GM19351 (cell line): Measurements from ENCODE around the gene SLC22A1.

Experiments
- ATAC-seq: cut with Tn5 transposase; IDR thresholded peaks from one replicate; pipeline ENCODE4 v1.9.1; 2021; ENCODE audit warnings: mild to moderate bottlenecking, moderate library complexity; ENCODE audit not compliant: unreplicated experiment

The SLC22A1 gene

DNA sequence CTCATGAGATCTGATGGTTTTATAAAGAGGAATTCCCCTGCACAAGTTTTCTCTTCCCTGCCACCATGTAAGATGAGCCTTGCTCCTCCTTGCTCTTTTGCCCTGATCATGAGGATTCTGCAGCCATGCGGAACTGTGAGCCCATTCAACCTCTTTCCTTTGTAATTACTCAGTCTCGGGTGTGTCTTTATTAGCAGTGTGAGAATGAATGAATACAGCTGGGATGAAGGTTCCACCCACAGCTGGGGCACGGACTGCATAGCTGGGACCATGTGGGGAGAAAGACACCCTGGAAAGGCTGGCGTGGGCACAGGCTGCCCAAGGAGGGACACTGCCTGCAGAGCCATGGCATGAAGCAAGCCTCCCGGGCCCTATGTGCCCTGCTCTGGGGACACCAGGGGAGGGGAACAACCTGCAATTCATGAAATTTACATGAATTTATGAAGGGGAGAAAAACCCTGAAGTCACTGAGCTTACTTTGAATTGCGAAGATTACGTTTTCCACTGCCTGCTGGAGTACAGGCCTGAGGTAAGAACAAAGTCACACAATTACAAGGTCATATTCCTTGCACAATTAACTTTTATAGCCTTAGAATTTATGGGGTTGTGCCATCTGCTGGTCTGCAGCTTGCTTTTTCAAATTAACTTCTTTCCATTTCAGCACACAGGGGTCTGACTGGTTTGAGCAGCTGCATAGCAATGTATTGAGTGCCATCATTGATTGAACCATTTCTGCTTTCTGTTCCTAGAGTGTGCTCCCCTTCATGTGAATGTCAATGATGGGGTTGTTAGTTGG is 46.2 kb downstream of the SLC22A1 start:
- ATAC-seq: no peak

DNA sequence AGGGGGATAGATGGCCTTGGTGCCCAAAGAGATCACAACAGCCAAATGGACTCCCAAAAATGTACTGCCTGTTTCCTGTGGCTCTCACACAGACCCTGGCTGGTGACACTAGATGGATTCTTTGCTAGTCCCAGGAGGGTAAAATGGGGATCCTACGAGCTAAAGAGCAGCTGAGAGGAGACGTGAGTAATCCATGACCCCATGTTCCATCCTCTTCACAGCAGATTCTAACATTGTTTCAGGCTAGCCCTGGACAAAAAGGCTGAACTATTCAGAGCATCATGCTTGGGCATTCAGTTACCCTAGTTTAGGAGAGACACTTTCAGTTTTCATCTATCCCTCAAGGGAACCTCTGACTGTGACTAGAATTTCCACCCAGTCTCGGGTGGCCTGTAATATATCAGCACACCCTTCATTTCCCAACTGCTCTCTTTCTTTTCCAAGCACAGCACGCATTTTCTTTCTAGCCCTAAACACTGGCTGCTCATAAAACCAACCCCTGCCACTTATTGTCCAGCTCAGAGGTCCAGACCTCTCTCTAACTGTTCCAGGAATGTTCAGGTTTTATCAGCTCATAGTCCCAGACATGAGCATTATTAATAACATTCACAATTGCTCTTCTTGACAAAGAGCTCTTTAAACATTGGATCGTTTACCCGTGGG is 48.5 kb downstream of the SLC22A1 start:
- no peak for ATAC-seq

DNA sequence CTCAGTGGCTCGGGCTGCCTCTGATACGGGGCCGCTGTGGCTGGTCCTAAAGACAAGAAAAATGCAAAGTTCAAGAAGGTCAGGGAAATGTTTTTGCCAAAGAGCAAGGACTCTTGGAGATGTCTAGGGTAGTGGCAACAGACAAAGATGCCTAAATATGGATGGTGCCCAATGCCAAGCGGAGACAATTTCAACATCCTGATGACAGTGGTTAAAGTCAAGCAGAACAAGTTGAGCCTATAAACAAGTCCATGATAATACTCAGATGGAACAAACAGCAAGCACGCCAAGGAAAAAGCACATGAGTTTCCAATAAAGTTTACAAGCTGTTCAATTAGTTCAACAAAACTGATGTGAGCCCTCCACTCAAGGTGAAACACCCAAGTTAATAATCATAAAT is 51.1 kb downstream of the SLC22A1 start:
- ATAC-seq: no peak

DNA sequence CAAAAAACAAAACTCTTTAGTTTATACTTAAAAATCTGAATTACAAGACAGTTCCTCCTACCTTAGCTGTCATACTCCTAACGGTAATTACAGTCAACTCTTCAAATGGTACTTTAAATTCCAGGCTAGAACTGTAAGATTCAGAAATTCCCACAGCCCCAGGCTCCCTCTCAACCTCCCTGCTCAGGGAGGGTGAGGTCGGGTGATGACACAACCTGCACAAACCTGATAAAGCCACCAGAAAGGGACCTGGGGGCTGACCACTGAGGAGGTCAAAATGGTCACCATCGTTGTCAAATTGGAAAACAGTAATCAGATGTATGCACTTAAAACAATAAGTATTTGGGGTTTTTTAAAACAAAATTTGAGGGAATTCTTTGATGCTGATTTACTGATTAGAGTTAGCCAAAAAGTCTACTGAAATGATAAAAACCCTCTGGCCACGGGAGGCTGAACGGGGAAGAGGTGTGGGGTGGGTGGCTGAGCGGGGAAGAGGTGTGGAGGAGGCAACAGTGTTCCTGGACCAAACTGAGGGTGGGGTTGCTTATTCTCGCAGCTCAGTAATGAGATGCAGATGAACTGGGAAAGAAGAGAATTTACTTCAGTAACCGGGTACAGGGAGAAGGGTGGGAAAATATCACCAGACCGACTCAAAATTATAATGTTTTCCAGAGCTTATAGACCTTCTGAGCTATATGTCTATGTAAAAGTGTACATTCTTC is 52.4 kb downstream of the SLC22A1 start:
- ATAC-seq: no peak

DNA sequence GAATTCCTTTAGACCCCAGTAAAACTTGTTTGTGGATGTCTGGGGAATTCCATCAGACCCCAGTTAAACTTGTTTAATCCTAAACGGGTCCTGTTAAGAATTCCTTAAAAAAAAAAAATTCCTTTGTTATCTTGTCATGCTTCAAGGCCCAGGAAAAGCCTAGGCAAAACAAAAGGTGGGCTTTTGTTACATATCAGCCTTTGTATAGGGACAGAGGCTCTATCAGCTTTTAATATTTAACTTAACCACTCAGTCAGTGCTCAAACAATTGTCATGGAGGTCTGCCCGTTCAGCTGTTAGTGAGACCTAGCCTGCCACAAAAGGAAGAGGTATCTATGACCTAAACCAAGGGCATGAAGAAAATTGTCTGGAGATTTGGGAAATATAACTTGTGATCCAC is 53.1 kb downstream of the SLC22A1 start:
- ATAC-seq: no peak

DNA sequence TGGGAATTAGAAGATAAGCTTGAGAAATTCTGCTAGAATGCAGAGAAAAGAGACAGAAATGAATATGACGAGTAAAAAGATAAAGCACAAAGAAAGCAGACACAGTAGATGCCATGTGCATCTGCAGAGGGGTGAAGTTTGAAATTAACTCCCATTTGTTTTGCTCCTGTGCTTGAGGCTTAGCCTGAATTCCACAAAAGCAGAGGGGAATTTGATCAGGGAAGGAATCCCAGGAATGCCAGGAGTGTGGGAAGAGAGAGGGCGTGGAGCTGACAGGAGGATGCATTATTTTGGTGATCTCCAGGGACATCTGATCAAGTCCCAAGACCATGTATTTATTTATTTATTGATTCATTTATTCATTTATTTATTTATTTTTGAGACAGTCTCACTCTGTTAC is 55.6 kb downstream of the SLC22A1 start:
- no peak for ATAC-seq

DNA sequence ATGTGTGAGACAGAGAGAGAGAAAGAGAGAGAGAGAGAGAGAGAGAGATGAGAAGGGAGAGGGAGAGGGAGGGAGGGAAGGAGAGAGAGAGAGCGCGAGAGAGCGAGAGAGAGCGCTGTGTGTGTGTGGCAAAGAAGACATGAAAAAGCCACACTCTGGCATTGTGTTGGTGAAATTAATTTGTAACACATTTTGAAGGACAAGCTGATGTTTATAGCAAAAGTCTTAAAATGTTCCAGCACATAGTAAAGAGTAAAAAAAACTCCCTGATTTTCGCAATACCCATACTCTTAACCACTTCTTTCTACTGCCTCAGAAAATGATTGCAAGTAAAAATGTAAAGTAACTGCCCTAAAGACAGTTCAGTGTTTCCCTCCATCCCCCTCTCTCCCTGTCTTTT is 56.7 kb downstream of the SLC22A1 start:
- no peak for ATAC-seq

DNA sequence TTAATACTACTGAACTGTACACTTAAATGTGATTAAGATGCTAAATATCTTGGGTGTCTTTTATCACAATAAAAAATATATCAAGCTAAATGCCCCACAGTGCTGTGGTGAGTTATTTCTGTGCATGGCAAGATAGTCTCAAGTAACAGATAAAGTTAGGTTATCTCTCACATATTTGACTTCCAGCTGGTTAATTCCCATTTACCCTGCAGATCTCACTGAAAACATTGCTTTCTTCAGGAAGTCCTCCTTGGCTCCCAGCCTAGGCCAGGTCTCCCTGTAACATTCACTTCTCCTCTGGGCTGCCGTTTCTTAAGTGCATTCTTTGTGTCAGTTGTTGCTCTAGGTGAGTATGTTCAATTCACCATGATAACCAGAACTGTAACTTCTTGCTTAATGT is 59.1 kb downstream of the SLC22A1 start:
- ATAC-seq: no peak

DNA sequence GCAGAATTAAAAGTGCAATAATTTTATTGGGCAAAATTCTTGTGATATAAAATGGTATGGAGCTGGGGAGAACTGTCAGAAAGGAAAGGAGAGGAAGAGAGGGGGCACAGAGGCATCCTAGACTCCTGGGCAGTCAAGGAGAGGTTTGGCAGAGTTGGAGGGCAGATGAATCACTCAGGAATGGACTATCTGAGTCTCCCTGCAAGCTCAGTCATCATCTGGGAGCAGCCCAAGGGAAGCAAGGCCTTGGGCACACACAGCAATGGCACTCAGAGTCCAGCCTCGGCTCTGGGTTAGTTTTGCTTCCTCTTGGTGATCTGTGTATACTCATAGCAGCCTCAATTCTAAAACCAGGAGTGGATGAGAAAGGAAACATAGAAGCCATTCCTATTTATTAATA is 67.2 kb downstream of the SLC22A1 start:
- no peak for ATAC-seq

DNA sequence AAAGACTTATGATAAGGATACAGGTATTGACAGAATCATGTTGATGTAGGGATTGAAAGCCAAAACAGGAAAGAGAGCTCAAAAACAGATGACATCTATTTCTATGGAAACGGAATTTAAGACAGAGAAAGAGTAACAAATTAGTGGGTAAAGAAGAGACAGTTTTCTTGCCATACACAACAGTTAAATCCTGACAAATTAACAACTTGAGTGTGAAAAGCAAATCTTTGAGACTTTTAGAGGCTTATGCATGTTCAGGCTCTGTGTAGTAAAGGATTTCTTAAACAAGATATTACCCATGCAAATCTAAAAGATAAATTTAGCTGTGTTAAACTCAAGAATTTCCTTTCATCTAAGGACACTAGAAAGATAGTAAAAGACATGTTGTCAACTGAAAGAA is 68.5 kb downstream of the SLC22A1 start:
- no peak for ATAC-seq

DNA sequence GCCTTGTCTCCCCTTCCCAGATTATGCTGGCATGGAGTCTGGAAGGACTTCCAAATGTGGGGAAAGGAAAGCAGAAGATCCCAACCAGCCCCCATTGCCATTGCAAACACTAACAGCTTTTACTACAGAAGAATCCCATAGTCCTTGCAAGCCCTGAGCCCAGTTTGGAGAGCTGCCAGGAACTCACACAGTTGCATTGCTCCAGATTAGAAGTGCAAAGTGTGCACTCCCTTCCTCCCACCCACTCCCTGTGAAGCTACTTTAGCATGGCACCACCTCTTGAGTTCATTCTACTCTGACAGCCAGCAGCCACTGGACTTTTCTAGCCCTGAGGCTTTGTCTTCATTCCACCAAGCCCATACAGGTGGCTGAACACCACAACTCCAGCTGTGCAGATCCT is 69.4 kb downstream of the SLC22A1 start:
- ATAC-seq: no peak

DNA sequence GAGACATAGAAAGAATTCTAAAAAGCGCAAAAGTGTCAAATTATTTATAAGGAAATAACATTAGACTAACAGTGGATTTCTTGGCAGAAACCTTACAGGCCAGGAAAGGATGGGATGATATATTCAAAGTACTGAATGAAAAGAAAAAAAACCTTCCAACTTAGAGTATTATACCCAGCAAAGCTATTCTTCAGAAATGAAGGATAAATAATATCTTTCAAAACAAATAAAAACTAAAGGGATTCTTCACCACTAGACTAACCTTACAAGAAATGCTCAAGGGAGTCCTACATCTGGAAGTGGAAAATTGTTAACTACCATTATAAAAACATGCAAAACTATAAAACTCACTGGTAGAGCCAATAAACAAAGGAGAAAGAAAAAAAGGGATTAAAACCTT is 71.2 kb downstream of the SLC22A1 start:
- ATAC-seq: no peak

DNA sequence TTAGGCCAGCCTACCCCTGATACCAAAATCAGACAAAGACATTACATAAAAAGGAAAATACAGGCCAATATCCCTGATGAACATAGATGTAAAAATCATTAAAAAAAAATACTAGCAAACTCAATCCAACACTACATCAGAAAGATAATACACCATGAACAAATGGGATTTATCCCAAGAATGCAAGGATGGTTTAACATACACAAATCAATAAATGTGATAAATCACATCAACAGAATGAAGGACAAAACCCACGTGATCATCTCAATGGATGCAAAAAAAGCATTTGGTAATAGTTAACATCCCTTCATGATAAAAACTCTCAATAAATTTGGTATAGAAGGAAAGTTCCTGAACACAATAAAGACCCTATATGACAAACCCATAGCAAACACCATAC is 73.2 kb downstream of the SLC22A1 start:
- no peak for ATAC-seq

DNA sequence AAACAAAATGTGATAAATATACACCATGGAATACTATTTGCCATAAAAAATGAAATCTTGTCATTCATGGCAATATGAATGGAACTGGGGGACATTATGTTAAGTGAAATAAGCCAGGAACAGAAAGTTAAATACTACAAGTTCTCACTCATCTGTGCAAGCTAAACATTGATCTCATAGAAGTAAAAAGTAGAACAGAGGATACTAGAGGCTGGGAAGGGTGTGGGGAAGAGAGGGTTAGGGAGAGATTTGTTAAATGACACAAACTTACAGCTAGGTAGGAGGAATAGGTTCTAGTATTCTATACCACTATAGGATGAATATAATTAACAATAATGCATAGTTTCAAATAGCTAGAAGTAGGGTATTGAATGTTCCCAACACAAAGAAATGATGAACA is 76.0 kb downstream of the SLC22A1 start:
- no peak for ATAC-seq

DNA sequence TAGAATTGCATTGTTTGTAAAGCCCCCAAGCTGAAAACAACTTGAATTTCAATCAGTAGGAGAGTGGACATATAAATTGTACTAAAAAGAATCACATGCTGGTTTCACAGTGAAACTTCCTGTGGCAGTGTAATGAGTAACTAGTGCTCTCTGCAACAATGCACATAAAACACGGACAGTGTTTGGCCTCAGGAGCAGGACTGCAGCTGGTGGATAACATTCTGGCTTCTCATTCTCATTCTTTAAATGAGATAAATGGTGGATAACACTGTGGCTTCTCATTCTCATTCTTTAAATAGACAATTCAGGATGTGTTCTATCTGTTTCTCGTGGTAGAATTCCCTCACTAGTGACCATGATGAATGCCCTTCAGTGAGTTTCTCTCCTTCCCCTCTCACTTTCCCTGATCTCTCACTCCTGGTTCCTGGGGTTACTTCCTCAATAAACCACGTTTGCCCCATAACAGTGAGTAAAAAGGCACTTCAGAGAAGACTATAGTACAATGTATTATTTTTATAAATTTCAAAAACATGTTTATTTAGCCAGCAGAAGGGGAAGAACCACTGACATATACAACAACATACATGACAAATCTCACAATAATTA is 77.1 kb downstream of the SLC22A1 start:
- ATAC-seq: peak; percentile 59

DNA sequence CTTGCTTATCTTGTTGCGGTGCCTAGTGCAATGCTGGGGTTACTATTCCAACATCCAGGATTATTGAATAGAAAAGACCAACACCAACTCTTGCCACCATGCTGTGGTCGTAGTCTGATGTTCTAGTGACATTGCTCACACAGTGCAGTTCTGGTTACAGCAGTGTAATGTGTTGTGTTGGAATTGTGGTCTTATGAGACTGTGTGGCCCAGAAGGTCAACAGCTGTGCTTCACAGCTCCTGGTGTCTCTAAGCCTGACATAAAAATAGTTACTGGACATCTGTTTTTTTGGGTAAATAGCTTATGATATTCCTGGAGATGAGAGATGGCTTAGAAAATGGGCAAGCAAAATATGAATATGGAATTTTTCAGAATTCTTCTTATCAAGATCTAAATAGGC is 79.4 kb downstream of the SLC22A1 start:
- no peak for ATAC-seq

DNA sequence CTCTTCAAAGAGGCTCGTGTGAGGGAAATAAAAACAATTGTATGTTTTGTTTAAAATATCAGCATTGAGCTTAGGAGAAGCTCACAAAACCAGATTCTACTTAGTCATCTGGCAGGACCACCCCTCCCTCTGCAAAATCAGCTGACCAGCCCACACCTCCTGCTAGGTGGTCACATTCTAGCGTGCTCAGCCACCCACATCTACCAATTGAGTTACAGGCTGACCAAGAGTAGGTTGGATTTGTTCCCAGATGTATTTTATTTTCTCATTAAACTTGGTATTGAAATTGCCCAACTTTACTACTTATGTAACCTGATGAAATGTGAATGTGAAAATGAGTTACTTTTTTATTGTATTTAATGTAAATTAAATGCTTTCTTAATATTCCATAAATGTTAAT is 80.8 kb downstream of the SLC22A1 start:
- no peak for ATAC-seq

DNA sequence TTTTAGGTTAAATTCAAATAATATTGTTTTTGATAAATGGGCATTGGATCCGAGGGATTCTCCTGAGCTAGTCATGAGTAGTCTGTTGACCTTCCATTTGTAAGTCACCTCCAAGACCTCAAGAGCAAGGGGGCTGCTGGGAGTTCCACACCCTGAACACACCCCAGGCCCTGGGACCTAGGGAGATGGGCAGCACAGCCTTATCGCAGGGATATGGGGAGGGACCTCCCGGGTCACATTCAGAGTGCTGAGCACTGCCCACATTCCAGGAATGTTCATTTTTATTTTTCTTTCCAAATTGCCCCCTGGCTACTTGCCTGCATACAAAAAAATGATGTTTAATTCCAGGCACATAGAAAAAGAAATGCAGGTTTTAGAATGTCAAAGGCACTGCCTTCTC is 81.5 kb downstream of the SLC22A1 start:
- no peak for ATAC-seq

DNA sequence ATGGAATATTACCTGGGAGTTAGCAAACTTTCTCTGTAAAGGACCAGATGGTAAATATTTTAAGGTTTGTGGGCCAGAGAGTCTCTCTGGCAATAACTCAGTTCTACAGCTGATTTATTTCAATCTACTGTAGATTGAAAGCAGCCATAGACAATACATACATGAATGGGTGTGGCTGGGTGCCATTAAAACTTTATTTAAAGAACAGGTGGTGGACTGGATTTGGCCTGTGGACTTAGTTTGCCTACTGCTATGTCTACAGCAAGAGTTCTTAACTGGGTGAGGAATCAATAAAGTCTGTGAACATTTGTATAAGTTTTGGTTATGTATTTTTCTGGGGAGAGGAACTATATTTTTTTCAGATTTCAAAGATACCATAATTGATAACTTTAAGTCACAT is 81.9 kb downstream of the SLC22A1 start:
- no peak for ATAC-seq

DNA sequence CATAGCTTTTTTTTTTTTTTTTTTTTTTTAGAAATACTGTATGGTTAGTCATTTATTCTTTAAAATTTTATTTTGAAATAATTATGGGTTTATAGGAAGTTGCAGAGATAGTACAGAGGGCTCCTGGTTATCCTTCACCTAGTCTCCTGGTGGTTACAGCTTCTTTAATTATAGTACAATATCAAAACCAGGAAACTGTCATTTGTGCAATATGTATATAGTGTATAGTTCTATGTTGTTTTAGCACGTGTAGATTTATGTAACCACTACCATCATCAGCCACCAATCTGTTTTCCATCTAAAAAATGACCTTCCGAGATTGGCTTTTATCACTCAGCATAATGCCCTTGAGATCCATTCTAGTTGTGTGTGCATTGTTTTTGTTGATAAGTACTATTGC is 82.3 kb downstream of the SLC22A1 start:
- no peak for ATAC-seq

DNA sequence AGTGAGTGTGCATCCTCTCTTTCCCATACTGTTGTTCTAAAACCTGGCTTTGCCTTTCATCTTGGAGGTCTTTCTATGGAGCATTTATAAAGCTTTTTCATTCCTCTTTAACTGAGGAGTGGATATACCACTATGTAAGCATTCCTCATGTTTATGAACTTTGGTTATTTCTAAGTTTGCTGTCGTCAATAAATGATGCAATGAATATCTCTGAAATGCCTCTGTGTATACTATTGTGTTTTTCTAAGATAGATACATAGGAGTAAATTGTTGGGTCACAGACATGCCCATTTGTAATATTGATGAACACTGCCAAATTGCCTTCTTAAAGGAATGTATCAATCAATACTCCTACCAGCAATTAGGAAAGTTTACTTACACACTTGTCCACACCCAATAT is 83.1 kb downstream of the SLC22A1 start:
- no peak for ATAC-seq

DNA sequence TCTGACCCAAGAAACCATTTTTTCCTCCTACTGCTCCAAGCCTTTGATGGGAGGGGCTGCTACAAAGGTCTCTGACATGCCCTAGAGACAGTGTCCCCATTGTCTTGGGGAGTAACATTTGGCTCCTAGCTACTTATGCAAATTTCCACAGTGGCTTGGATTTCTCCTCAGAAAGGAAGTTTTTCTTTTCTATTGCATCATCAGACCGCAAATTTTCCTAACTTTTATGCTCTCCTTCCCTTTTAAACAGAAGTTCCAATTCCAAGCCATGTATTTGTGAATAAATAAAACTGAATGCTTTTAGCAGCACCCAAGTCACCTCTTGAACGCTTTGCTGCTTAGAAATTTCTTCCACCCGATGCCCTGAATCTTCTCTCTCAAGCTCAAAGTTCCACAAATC is 86.0 kb downstream of the SLC22A1 start:
- ATAC-seq: no peak
